Right atrium auricular region (tissue), 2 donors: ENCODE data around the gene MAPK14. TPM values are rescaled to one million over a fixed set of nuclear protein-coding genes. Genes with fewer than 3 reads are reported as not detected.
"Not testable (repeated sequence)": the region's sequence is repeated elsewhere in the genome, so short reads cannot be mapped to it uniquely, and the experiment has no call there.

Source experiments
- DNase-seq: peaks from one replicate; pipeline ENCODE4 v3.0.0-alpha.2; 2019; ENCODE audit warnings: low spot score
- H3K27ac ChIP-seq, 2 donors: fragments of 200-600 bp; sonication (generic); 1 replicate in 1 of 2; 2 replicates in 1 of 2; pipeline ENCODE4 v1.5.1; 2016 to 2019
- H3K27me3 ChIP-seq, 2 donors: fragments of 200-600 bp; sonication (generic); one replicate each; pipeline versions ENCODE4 v1.5.1 to v1.6.0; 2017 to 2019
- H3K36me3 ChIP-seq: fragments of 200-600 bp; sonication (generic); one replicate; pipeline ENCODE4 v1.5.1; 2016
- H3K4me1 ChIP-seq, 2 donors: fragments of 200-600 bp; sonication (generic); one replicate each; pipeline versions ENCODE4 v1.5.1 to v1.6.0; 2017 to 2019
- H3K4me3 ChIP-seq, 2 donors: fragments of 200-600 bp; sonication (generic); 1 replicate in 1 of 2; 2 replicates in 1 of 2; pipeline ENCODE4 v1.5.1; 2017 to 2019; ENCODE audit warnings: mild to moderate bottlenecking in 1 of 2, moderate library complexity in 1 of 2
- H3K9me3 ChIP-seq, 2 donors: fragments of 200-600 bp; sonication (generic); one replicate each; pipeline ENCODE4 v1.5.1; 2019
- CTCF ChIP-seq, 2 donors: fragments of 200-600 bp; sonication (generic); IDR thresholded peaks; one replicate each; pipeline ENCODE4 v1.5.1; 2019; ENCODE audit warnings: antibody characterized with exemption in 2 of 2
- total RNA-seq, 2 donors: library from RNA; depleted of rRNA; stranded (reverse); fragments of >200 nt; gene quantifications; one replicate each; pipeline ENCODE4 v1.1.0, GENCODE V29; 2016

The MAPK14 gene
- total RNA-seq, 2 donors from 2014 or later: 39.1 to 46.7 TPM

- H3K4me3 ChIP-seq: no peak overlapping the region
- H3K4me1 ChIP-seq: no peaks in the 10 kb centered on the region
- TF ChIP-seq CTCF (IDR thresholded peaks at IDR 0.05): no peak
- H3K27ac ChIP-seq: no peak overlapping the region
- DNase-seq: no peak
- no peaks in the 10 kb centered on the region for H3K9me3 ChIP-seq
- H3K27me3 ChIP-seq: no peaks in the 10 kb centered on the region
- H3K36me3 ChIP-seq: peaks cover 42% of the 10 kb centered on the region
Measured at GRCh38 chr6:36076178-36077063, 48.8 kb downstream of the MAPK14 start.

GRCh38 chr6:36078159-36078558, 50.6 kb downstream of the MAPK14 start:
- no peaks in the 10 kb centered on the region for H3K9me3 ChIP-seq
- no peak overlapping the region for H3K27ac ChIP-seq
- no peaks in the 10 kb centered on the region for H3K4me1 ChIP-seq
- H3K36me3 ChIP-seq: peaks cover 46% of the 10 kb centered on the region
- no peaks in the 10 kb centered on the region for H3K27me3 ChIP-seq
- TF ChIP-seq CTCF (IDR thresholded peaks at IDR 0.05): no peak
- no peak for DNase-seq
- no peak overlapping the region for H3K4me3 ChIP-seq

- no peaks in the 10 kb centered on the region for H3K27me3 ChIP-seq
- H3K4me3 ChIP-seq: no peak overlapping the region
- no peak for DNase-seq
- no peaks in the 10 kb centered on the region for H3K9me3 ChIP-seq
- no peak for TF ChIP-seq CTCF (IDR thresholded peaks at IDR 0.05)
- no peaks in the 10 kb centered on the region for H3K4me1 ChIP-seq
- H3K27ac ChIP-seq: no peak overlapping the region
- peaks cover 58% of the 10 kb centered on the region for H3K36me3 ChIP-seq
Measured at GRCh38 chr6:36079601-36080000, 52.0 kb downstream of the MAPK14 start.

GRCh38 chr6:36082318-36082717, 54.7 kb downstream of the MAPK14 start:
- Histone ChIP-seq H3K27ac (no peak overlapping the region), H3K27me3 (no peaks in the 10 kb centered on the region), H3K4me1 (no peaks in the 10 kb centered on the region), H3K36me3 (peaks cover 48% of the 10 kb centered on the region), H3K9me3 (no peaks in the 10 kb centered on the region), H3K4me3 (no peak overlapping the region)
- TF ChIP-seq CTCF (IDR thresholded peaks at IDR 0.05): no peak
- no peak for DNase-seq

- Histone ChIP-seq H3K4me3 (no peak overlapping the region), H3K9me3 (no peaks in the 10 kb centered on the region), H3K27ac (no peak overlapping the region), H3K4me1 (no peaks in the 10 kb centered on the region), H3K36me3 (peaks cover 39% of the 10 kb centered on the region), H3K27me3 (no peaks in the 10 kb centered on the region)
- DNase-seq: no peak
- no peak for TF ChIP-seq CTCF (IDR thresholded peaks at IDR 0.05)
Measured at GRCh38 chr6:36083446-36083845, 55.8 kb downstream of the MAPK14 start.

GRCh38 chr6:36088204-36088603, 60.6 kb downstream of the MAPK14 start:
- H3K4me1 ChIP-seq, H3K27ac ChIP-seq, DNase-seq, H3K4me3 ChIP-seq, H3K27me3 ChIP-seq, H3K9me3 ChIP-seq: not testable (repeated sequence)
- peaks cover 21% of the 10 kb centered on the region for H3K36me3 ChIP-seq
